Keratinocyte (primary cell): ENCODE measurements around the gene IL12RB2.

Experiments
- CTCF ChIP-seq, 3 experiments: IDR thresholded peaks in 1 of 3; conservative IDR thresholded peaks in 1 of 3; optimal IDR thresholded peaks in 1 of 3; 2 replicates in 2 of 3; 3 replicates in 1 of 3; pipeline versions ENCODE3 to v1.5.1; 2011; ENCODE audit warnings: low read length in 3 of 3, mild to moderate bottlenecking in 3 of 3, moderate library complexity in 2 of 3, control low read depth in 1 of 3, inconsistent platforms in 1 of 3; ENCODE audit not compliant: insufficient read depth in 2 of 3; ENCODE audit errors: extremely low read depth in 1 of 3
- EZH2 ChIP-seq: IDR thresholded peaks from one replicate; pipeline ENCODE4 v1.6.1; 2012; ENCODE audit warnings: inconsistent platforms, mild to moderate bottlenecking, low read length, moderate library complexity

GRCh38 chr1:67333603-67334002, 25.9 kb downstream of the IL12RB2 start:
- TF ChIP-seq CTCF (optimal IDR thresholded peaks at IDR 0.05 in 1 of 3, IDR thresholded peaks at IDR 0.05 in 1 of 3, conservative IDR thresholded peaks at IDR 0.05 in 1 of 3; ENCODE audit: extremely low read depth in 1 of 3, insufficient read depth in 2 of 3, low read length in 3 of 3), result no peak
- TF ChIP-seq EZH2, result no peak
